Ectodermal cell (in vitro differentiated cells): ENCODE measurements around the gene TBX15.
A peak's percentile ranks its signal among the peaks of the same experiment; 100 is the strongest.

Experiments used
- H3K27ac ChIP-seq: 2 replicates; pipeline ENCODE4 v1.7.0; 2013; ENCODE audit warnings: mild to moderate bottlenecking, low read depth, low read length; ENCODE audit not compliant: insufficient read depth, poor library complexity, severe bottlenecking
- H3K27me3 ChIP-seq: 2 replicates; pipeline ENCODE4 v1.7.0; 2013; ENCODE audit warnings: mild to moderate bottlenecking, low read length; ENCODE audit not compliant: insufficient read depth, control insufficient read depth, poor library complexity, severe bottlenecking
- H3K36me3 ChIP-seq: one replicate; pipeline ENCODE4 v1.7.0; 2013; ENCODE audit warnings: low read length; ENCODE audit not compliant: control insufficient read depth, insufficient read depth
- H3K4me1 ChIP-seq: one replicate; pipeline ENCODE4 v1.7.0; 2013; ENCODE audit warnings: low read length; ENCODE audit not compliant: control insufficient read depth, insufficient read depth
- H3K4me3 ChIP-seq: 2 replicates; pipeline ENCODE4 v1.7.0; 2013; ENCODE audit warnings: low read depth, low read length, control low read depth; ENCODE audit not compliant: insufficient read depth
- H3K9me3 ChIP-seq: 2 replicates; pipeline ENCODE4 v1.7.0; 2013; ENCODE audit warnings: mild to moderate bottlenecking, low read length, moderate library complexity; ENCODE audit not compliant: control insufficient read depth
- WGBS, 2 experiments: methylation state at CpG; one replicate each; pipeline ENCODE4 v1.1.7; 2013; ENCODE audit warnings: missing lambda C conversion rate in 2 of 2; 5-methylcytosine and 5-hydroxymethylcytosine counted together

The TBX15 gene

DNA sequence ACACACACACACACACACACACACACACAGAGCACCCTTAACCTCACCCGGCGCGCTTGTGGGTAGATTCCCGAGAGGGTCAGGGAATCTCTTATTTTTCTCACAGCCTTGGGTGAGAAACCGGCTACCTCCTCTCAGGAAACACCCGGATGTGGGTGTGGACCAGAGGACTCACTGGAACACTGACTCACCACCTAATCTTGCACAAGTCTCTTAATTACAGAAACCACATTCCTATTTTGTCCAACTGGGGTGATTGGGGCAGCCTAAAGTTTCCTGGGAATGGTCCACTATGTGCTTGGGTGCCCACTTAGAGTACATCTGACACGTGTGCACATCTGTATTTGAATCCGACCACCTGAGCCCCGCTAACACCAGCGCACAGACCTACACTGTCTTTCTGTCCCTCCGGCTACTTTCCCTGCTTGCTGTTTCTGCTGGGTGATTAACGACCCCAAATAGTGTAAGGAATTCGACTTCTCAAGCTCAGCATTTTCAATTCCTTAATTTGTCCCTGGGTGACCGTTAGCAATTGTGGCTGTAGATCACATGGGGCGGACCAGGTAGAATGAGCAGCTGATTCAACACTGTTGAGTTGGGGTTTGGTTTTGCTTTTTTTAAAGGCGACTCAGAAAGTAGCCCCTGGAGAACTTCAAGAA lies 14.0 kb upstream of the TBX15 start:
- no peaks in the 10 kb centered on the region for H3K36me3 ChIP-seq
- peaks cover 99% of the 10 kb centered on the region for H3K27me3 ChIP-seq
- no peak overlapping the region for H3K4me3 ChIP-seq
- H3K9me3 ChIP-seq, result no peaks in the 10 kb centered on the region
- H3K4me1 ChIP-seq, result peaks cover 3% of the 10 kb centered on the region
- WGBS, 2 experiments, result 64 to 70% methylated on average over 16 of the region's 16 CpGs
- no peak overlapping the region for H3K27ac ChIP-seq

DNA sequence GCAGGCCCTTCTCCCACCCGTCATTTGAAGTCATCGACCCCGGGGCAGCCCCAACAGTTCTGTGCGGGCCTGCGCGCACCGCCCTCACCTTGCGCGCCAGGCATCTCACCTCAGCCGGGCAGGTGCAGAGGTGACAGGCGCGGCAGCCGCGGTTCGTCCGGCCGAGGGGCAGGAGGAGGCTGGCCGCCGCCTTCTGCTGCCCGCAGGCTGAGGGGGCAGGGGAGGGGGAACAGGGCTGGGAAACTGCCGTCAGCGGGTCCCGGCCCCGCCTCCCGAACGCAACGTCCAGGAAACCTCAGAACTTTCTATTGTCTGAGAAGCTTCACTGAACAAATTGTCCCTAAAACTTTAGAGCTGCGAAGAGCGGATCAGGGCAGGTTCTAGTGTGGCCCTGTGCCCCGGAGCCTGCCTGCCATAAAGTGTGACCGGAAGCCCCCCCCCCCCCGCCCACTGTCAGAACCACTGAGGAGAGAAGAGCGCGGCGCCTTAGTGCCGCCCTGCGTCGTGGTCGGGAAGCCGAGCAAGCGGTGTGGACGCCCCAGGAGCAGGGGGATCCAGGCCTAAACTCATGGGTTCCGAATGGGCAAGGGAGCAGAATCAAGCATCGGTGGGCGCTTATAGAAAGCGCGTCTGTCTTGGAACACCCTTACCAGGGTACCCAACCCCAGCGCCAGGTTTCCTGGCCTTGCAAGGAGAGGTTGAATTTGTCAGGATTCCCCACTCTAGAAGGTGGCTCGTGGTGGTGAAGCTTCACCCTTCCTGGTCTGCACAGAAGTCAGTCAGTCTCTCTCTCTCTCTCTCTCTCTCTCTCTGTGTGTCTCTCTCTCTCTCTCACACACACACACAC lies 13.3 kb upstream of the TBX15 start:
- peaks cover 99% of the 10 kb centered on the region for H3K27me3 ChIP-seq
- 38 to 44% methylated on average over 49 of the region's 49 CpGs for WGBS, 2 experiments
- no peaks in the 10 kb centered on the region for H3K9me3 ChIP-seq
- H3K36me3 ChIP-seq, result no peaks in the 10 kb centered on the region
- peak overlapping the region; percentile 13 for H3K4me3 ChIP-seq
- H3K27ac ChIP-seq, result no peak overlapping the region
- H3K4me1 ChIP-seq, result no peaks in the 10 kb centered on the region

GRCh38 chr1:119000371-119001180 lies 12.4 kb upstream of the TBX15 start:
- Histone ChIP-seq H3K27me3 (peaks cover 99% of the 10 kb centered on the region), H3K4me3 (peak overlapping the region; percentile 13), H3K4me1 (no peaks in the 10 kb centered on the region), H3K27ac (no peak overlapping the region), H3K36me3 (no peaks in the 10 kb centered on the region), H3K9me3 (no peaks in the 10 kb centered on the region)
- whole genome bisulfite sequencing, 2 experiments, result 40 to 42% methylated on average over 44 of the region's 44 CpGs

GRCh38 chr1:118999348-119000071 lies 11.4 kb upstream of the TBX15 start:
- WGBS, 2 experiments, result 56 to 60% methylated on average over 24 to 27 of the region's 27 CpGs
- Histone ChIP-seq H3K27me3 (peaks cover 99% of the 10 kb centered on the region), H3K9me3 (no peaks in the 10 kb centered on the region), H3K27ac (no peak overlapping the region), H3K36me3 (no peaks in the 10 kb centered on the region), H3K4me1 (no peaks in the 10 kb centered on the region), H3K4me3 (no peak overlapping the region)

GRCh38 chr1:118998171-118998570 lies 10.0 kb upstream of the TBX15 start:
- Histone ChIP-seq H3K9me3 (no peaks in the 10 kb centered on the region), H3K36me3 (no peaks in the 10 kb centered on the region), H3K4me3 (no peak overlapping the region), H3K27ac (no peak overlapping the region), H3K4me1 (no peaks in the 10 kb centered on the region), H3K27me3 (peaks cover 99% of the 10 kb centered on the region)
- WGBS, 2 experiments, result 76 to 79% methylated on average over 2 of the region's 2 CpGs

- Histone ChIP-seq H3K27ac (no peak overlapping the region), H3K4me3 (no peak overlapping the region), H3K4me1 (no peaks in the 10 kb centered on the region), H3K27me3 (peaks cover 99% of the 10 kb centered on the region), H3K36me3 (no peaks in the 10 kb centered on the region), H3K9me3 (no peaks in the 10 kb centered on the region)
- 77 to 79% methylated on average over 6 to 7 of the region's 7 CpGs for WGBS, 2 experiments
These were observed 9.1 kb upstream of the TBX15 start for GRCh38 chr1:118997225-118997624.

GRCh38 chr1:118995312-118996016 lies 7.3 kb upstream of the TBX15 start:
- Histone ChIP-seq H3K27ac (no peak overlapping the region), H3K4me3 (no peak overlapping the region), H3K4me1 (no peaks in the 10 kb centered on the region), H3K36me3 (no peaks in the 10 kb centered on the region), H3K27me3 (peaks cover 99% of the 10 kb centered on the region), H3K9me3 (no peaks in the 10 kb centered on the region)
- 82 to 94% methylated on average over 3 of the region's 3 CpGs for WGBS, 2 experiments

DNA sequence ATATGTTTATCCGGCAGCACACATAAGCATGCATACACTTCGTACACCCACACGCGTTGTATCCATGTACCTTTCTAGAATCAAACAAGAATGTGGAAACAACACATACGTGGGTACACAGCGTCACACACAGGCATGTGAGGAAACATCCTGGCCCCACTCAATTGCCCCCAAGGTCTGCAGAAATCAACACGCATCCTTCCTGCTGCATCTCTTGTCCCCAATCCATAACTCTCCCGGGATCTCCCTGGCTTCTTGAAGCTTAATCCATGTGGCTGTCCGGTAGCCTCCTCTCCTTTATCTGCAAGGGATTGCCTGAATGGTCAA lies 5.5 kb upstream of the TBX15 start:
- Histone ChIP-seq H3K36me3 (no peaks in the 10 kb centered on the region), H3K4me1 (peaks cover 9% of the 10 kb centered on the region), H3K9me3 (no peaks in the 10 kb centered on the region), H3K27ac (no peak overlapping the region), H3K4me3 (no peak overlapping the region), H3K27me3 (peaks cover 99% of the 10 kb centered on the region)
- 55 to 68% methylated on average over 9 of the region's 9 CpGs for WGBS, 2 experiments

- peaks cover 99% of the 10 kb centered on the region for H3K27me3 ChIP-seq
- peaks cover 9% of the 10 kb centered on the region for H3K4me1 ChIP-seq
- 46 to 51% methylated on average over 53 of the region's 53 CpGs for WGBS, 2 experiments
- no peak overlapping the region for H3K27ac ChIP-seq
- no peaks in the 10 kb centered on the region for H3K36me3 ChIP-seq
- H3K9me3 ChIP-seq, result no peaks in the 10 kb centered on the region
- H3K4me3 ChIP-seq, result no peak overlapping the region
These were observed 4.9 kb upstream of the TBX15 start for GRCh38 chr1:118992868-118993699.
